HG03457 (cell line): ENCODE results near the gene FXYD6.

Experiments used
- ATAC-seq: cut with Tn5 transposase; IDR thresholded peaks from one replicate; pipeline ENCODE4 v1.9.1; 2021; ENCODE audit warnings: moderate number of reproducible peaks; ENCODE audit not compliant: unreplicated experiment

Gene FXYD6

DNA sequence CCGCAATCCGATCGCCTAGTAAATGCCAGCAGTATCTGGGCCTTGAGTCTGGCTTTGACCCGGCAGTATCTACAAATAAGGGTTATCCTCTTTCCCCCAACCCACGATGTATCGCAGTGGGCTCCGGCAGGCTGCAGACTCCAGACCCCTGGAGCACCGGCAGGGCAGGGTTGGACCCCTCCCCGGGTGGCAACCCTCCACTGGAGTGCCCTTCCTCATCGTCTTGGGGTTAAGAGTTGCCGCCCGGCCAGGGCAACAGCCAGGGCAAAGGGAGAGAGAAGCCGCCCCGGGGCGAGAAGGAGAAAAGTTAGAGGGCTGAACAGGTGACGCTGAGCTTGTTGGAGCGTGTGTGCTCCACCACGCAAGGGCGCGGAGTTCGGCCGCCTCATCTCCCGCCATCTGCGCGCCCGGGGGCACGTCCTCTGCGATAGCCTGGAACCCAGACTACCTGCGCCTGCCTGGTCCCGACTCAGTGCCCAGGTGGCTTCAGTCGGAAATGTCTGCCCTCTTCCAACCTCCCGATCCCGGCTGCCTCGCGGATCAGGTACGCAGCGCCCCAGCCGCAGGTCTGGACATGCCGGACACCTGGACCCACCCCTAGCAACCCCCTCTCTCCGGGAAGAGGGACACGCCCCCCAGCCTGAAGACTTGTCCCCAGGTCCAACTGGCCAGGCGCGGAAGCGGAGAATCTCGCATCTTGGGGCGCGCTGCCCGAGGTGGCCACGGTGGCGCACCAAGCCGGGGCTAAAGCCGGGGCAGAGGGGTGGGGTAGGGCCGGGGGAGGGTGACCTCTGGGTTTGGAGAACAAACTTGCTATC lies 80.6 kb downstream of the FXYD6 start:
- ATAC-seq, result no peak

DNA sequence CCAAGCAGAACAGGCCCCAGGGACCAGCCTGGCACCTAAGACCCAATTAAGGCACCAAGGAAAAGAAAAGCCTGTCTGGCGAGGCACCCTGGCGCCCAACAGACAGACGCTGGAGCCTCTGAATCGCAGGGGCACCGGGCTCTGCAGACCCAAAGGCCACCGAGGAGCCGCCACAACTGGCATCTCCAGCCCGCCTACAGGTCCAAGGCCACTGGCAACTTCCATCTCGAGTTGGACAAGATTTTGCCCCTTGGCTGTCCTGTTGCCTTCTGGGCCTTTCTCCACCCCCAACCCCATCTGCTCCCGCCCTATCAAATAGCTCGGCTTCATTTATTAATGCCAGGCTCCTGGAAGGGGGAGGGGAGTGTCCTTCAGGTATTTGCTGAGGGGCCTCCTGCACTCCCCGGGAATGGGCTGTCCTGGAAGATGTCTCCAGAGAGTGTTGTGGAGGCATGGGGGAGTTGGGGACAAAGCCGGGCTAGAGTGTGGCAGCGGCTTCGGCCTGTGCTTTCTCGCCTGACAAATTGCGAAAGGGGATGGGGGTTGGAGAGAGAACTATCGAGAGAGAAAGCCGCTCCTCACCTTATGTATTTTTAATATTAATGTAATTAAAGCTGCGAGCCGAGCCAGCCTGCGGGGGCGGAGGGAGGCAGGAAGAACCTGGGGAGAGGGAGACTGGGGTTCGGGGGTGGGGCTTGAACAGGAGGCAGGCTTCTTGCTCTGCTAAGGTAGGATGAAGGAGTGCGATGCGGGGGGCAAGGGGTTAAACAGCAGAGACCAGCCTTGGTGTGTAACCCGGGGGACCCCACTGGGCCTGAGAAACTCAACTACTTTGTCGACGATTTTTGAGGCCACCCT lies 81.5 kb downstream of the FXYD6 start:
- ATAC-seq, result no peak

DNA sequence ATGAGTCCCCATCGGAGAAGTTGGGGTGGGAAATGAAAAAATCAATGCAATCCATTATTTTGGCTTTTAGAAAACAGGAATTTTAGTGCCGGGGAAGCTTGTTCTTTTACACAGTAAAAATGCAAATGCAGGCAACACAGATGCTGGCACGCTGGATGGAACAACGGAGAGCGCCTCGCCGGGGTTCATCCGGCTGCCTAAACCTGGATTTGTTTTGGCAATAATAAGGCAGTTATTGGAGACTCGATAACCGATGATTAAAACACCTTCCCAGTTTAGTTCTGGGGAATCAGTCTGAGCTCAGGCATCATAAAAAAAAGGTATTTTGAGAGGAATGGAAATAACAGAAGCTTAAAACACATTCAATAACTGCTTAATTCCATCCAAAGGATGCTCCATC lies 82.3 kb downstream of the FXYD6 start:
- no peak for ATAC-seq

DNA sequence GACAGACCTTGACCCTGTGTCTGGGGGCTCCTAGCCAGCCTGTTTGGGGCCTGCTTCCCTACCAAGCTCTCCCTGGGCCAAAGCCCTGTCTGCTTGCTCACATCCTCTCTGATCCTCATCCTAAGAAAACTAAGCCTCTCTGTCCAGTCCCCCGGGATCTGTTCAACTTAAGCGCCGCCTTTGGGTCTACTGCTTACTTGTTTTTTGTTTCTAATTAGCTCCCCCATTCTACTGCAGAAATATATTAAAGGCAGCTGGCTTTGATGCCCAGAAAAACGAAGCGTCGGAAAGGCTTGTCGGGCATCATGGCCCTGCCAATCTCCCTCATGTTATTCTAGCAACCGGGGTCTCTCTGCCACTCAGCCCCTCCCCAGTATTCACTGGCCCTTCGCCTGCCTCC lies 82.9 kb downstream of the FXYD6 start:
- no peak for ATAC-seq

DNA sequence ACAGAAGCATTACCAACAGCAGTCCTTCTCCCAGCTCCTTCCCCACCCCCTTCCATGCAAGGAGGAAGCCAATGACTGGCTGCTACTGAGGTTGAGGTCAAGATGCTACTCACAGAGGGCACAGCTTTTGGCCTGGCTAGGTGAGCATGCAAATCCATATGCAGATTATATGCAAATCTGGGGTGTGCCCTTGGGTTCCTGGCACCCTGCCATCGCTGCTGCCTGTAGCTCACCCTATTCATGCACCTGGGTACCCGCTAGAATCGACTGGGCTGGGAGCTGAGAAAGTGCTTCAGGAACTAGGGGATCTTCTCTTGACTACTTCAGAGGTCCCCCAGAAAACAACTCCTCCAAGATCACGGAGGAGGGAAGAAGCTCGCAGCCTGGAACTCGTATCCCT lies 83.5 kb downstream of the FXYD6 start:
- ATAC-seq, result no peak

DNA sequence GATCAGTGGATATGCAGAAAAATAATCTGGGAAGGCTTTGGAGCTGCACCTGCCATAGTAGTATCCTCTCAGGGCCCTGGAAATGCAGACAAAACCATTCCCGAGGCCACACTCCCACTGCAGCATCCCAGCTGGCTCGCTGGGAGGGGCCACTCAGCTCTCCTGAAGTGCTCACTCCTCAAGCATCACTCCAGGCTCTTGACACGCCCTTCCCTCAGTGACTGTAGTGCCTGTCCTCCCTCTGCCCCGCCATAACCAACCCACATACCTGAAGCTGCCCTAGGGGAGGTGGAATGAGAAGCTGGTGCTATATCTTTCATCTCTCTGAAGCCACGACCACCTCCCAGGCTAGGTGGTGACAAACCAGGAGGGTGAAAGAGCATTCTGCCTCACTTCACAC lies 84.2 kb downstream of the FXYD6 start:
- no peak for ATAC-seq

DNA sequence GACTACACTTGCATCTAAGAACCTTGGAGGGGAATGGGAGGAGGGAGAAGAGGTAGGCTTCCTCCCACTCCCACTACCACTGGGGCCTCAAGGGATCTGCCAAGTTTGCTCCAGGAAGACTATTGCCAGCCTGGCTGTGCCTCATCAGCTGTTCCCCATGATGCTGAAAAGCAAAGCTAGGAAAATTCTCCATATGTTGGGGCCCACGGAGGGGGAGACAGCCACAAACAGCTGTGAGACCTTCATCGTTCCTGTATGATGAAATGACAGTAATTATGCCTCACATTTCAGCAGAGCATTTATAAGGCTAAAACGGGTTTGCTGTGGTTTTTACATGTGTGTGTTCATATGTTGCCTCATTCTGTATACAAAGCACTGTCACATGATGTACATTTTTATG lies 86.2 kb downstream of the FXYD6 start:
- no peak for ATAC-seq

DNA sequence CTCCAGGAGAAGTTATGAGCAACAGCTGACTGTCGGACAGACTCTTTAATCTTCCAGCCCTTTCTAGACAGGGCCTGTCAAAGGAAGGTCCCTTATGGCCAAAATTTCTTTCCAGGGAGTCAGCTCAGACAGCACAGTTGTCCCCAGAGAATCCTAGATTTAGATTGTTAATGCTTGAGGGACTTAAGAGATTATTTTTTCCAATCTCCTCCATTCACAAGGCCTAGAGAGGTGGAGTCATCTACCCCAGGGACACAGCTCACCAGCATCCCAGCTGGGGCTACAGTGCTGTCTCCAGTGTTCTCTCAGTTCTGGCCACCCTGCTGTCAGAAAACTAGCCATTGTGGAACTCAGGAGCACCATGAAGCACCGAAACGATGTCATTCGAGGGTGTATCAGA lies 87.2 kb downstream of the FXYD6 start:
- ATAC-seq, result no peak
